Mesendoderm (in vitro differentiated cells): Measurements from ENCODE around the gene DENND1A.

Experiments used
- DNase-seq: peaks from one replicate; pipeline ENCODE4 v3.0.0; 2013
- H2AK5ac ChIP-seq: 2 replicates; pipeline ENCODE4 v1.6.1; 2013; ENCODE audit warnings: low read length, inconsistent platforms
- H2BK120ac ChIP-seq: 2 replicates; pipeline ENCODE4 v1.6.1; 2013; ENCODE audit warnings: low read depth, mild to moderate bottlenecking, low read length, moderate library complexity, mixed read lengths
- H2BK15ac ChIP-seq: replicated peaks from 2 replicates; pipeline ENCODE4 v1.6.1; 2013; ENCODE audit warnings: low read depth, mild to moderate bottlenecking, moderate library complexity
- H2BK5ac ChIP-seq: 2 replicates; pipeline ENCODE4 v1.6.1; 2013; ENCODE audit warnings: low read length, inconsistent platforms
- H3K18ac ChIP-seq: 2 replicates; pipeline ENCODE4 v1.6.1; 2013; ENCODE audit warnings: mild to moderate bottlenecking, low read length, mixed read lengths
- H3K23ac ChIP-seq: one replicate; pipeline ENCODE4 v1.6.1; 2013; ENCODE audit warnings: low read length
- H3K27ac ChIP-seq: 2 replicates; pipeline ENCODE4 v1.5.1; 2013; ENCODE audit warnings: low read depth, mild to moderate bottlenecking, inconsistent platforms, low read length, moderate library complexity
- H3K27me3 ChIP-seq: 2 replicates; pipeline ENCODE4 v1.6.1; 2013; ENCODE audit warnings: low read length, control low read depth, mild to moderate bottlenecking, inconsistent platforms; ENCODE audit not compliant: insufficient read depth, poor library complexity
- H3K36me3 ChIP-seq: 2 replicates; pipeline ENCODE4 v1.6.1; 2013; ENCODE audit warnings: low read length, inconsistent platforms; ENCODE audit not compliant: control insufficient read depth, insufficient read depth
- H3K4ac ChIP-seq: one replicate; pipeline ENCODE4 v1.6.1; 2013; ENCODE audit warnings: low read depth, mild to moderate bottlenecking, low read length, moderate library complexity
- H3K4me1 ChIP-seq: 2 replicates; pipeline ENCODE4 v1.6.1; 2013; ENCODE audit warnings: low read depth, low read length, inconsistent platforms; ENCODE audit not compliant: control insufficient read depth
- H3K4me2 ChIP-seq: 2 replicates; pipeline ENCODE4 v1.6.1; 2013; ENCODE audit warnings: low read length
- H3K4me3 ChIP-seq: 2 replicates; pipeline ENCODE4 v1.5.1; 2013; ENCODE audit warnings: mild to moderate bottlenecking, low read length
- H3K56ac ChIP-seq: one replicate; pipeline ENCODE4 v1.6.1; 2013; ENCODE audit warnings: low read length
- H3K79me1 ChIP-seq: 2 replicates; pipeline ENCODE4 v1.6.1; 2013; ENCODE audit warnings: low read length, inconsistent platforms
- H3K79me2 ChIP-seq: 2 replicates; pipeline ENCODE4 v1.6.1; 2013; ENCODE audit warnings: mild to moderate bottlenecking, low read length; ENCODE audit not compliant: control insufficient read depth, insufficient read depth
- H3K9ac ChIP-seq: 2 replicates; pipeline ENCODE4 v1.6.1; 2013; ENCODE audit warnings: low read length, inconsistent platforms
- H4K5ac ChIP-seq: one replicate; pipeline ENCODE4 v1.6.1; 2013; ENCODE audit warnings: low read length
- H4K8ac ChIP-seq: one replicate; pipeline ENCODE4 v1.6.1; 2013; ENCODE audit warnings: low read depth, mild to moderate bottlenecking, control low read depth, low read length, moderate library complexity
- WGBS: extraction: QIAGEN DNeasy Blood & Tissue Kit; methylation state at CpG from one replicate; pipeline ENCODE4 v1.1.7; 2013; ENCODE audit warnings: low lambda C conversion rate, missing lambda C conversion rate; ENCODE audit not compliant: insufficient coverage; ENCODE audit errors: extremely low coverage; 5-methylcytosine and 5-hydroxymethylcytosine counted together

DENND1A gene

GRCh38 chr9:123617952-123618678 is 311.8 kb downstream of the DENND1A start:
- Histone ChIP-seq H3K23ac (no peak overlapping the region), H4K8ac (no peak overlapping the region), H3K18ac (no peak overlapping the region), H3K4me3 (no peak overlapping the region), H3K9ac (no peak overlapping the region), H3K79me1 (no peaks in the 10 kb centered on the region), H4K5ac (no peak overlapping the region), H3K36me3 (no peaks in the 10 kb centered on the region), H3K4me2 (no peak overlapping the region), H3K27me3 (no peaks in the 10 kb centered on the region), H2BK5ac (no peak overlapping the region), H3K4ac (no peak overlapping the region), H3K4me1 (peaks cover 8% of the 10 kb centered on the region), H2AK5ac (no peak overlapping the region), H3K79me2 (no peaks in the 10 kb centered on the region), H2BK120ac (no peak overlapping the region), H3K56ac (no peak overlapping the region), H2BK15ac (no peak overlapping the region), H3K27ac (no peak overlapping the region)
- no peak for DNase-seq
- WGBS, result no CpG with 5 or more reads among the region's 11 CpGs

- H3K4ac ChIP-seq, result no peak overlapping the region
- no peak overlapping the region for H2BK120ac ChIP-seq
- no peak overlapping the region for H3K27ac ChIP-seq
- peak overlapping the region; percentile 47 for H3K56ac ChIP-seq
- H2AK5ac ChIP-seq, result peak overlapping the region; percentile 67
- H3K9ac ChIP-seq, result no peak overlapping the region
- no peak overlapping the region for H3K23ac ChIP-seq
- no peak overlapping the region for H4K8ac ChIP-seq
- no peak overlapping the region for H3K4me2 ChIP-seq
- no peaks in the 10 kb centered on the region for H3K79me2 ChIP-seq
- H3K18ac ChIP-seq, result no peak overlapping the region
- H3K4me3 ChIP-seq, result no peak overlapping the region
- whole genome bisulfite sequencing, result no CpG with 5 or more reads among the region's 9 CpGs
- H4K5ac ChIP-seq, result no peak overlapping the region
- H3K27me3 ChIP-seq, result no peaks in the 10 kb centered on the region
- no peaks in the 10 kb centered on the region for H3K36me3 ChIP-seq
- H2BK5ac ChIP-seq, result no peak overlapping the region
- H3K4me1 ChIP-seq, result peaks cover 8% of the 10 kb centered on the region
- H2BK15ac ChIP-seq, result no peak overlapping the region
- DNase-seq, result no peak
- no peaks in the 10 kb centered on the region for H3K79me1 ChIP-seq
Observed at GRCh38 chr9:123617286-123617685, 312.6 kb downstream of the DENND1A start.

GRCh38 chr9:123616707-123617106 is 313.2 kb downstream of the DENND1A start:
- no peak overlapping the region for H3K4ac ChIP-seq
- no CpG with 5 or more reads among the region's 8 CpGs for WGBS

GRCh38 chr9:123615381-123615780 is 314.5 kb downstream of the DENND1A start:
- Histone ChIP-seq H3K9ac (no peak overlapping the region), H2BK120ac (no peak overlapping the region), H2BK15ac (no peak overlapping the region), H4K8ac (no peak overlapping the region), H2AK5ac (no peak overlapping the region), H4K5ac (no peak overlapping the region), H3K4ac (no peak overlapping the region), H3K4me2 (no peak overlapping the region), H3K4me3 (no peak overlapping the region), H3K4me1 (peaks cover 8% of the 10 kb centered on the region), H3K56ac (no peak overlapping the region), H3K36me3 (no peaks in the 10 kb centered on the region), H3K23ac (no peak overlapping the region), H3K27me3 (no peaks in the 10 kb centered on the region), H3K18ac (peak overlapping the region; percentile 46), H2BK5ac (no peak overlapping the region), H3K79me2 (no peaks in the 10 kb centered on the region), H3K79me1 (no peaks in the 10 kb centered on the region), H3K27ac (no peak overlapping the region)
- no CpG with 5 or more reads among the region's 1 CpG for WGBS
- peak; percentile 68 for DNase-seq

More at GRCh38 chr9:123616707-123617106, 313.2 kb downstream of the DENND1A start:
- H4K8ac ChIP-seq, result no peak overlapping the region
- no peak overlapping the region for H2BK15ac ChIP-seq
- no peak overlapping the region for H3K4me3 ChIP-seq
- no peak overlapping the region for H3K23ac ChIP-seq
- no peak overlapping the region for H3K9ac ChIP-seq
- no peak overlapping the region for H3K56ac ChIP-seq
- H4K5ac ChIP-seq, result no peak overlapping the region
- no peak overlapping the region for H2BK5ac ChIP-seq
- H3K79me2 ChIP-seq, result no peaks in the 10 kb centered on the region
- no peak overlapping the region for H2BK120ac ChIP-seq
- no peak overlapping the region for H3K27ac ChIP-seq
- no peaks in the 10 kb centered on the region for H3K79me1 ChIP-seq
- H3K4me2 ChIP-seq, result no peak overlapping the region
- peaks cover 8% of the 10 kb centered on the region for H3K4me1 ChIP-seq
- H2AK5ac ChIP-seq, result no peak overlapping the region
- H3K27me3 ChIP-seq, result no peaks in the 10 kb centered on the region
- no peaks in the 10 kb centered on the region for H3K36me3 ChIP-seq
- DNase-seq, result peak; percentile 26
- no peak overlapping the region for H3K18ac ChIP-seq

GRCh38 chr9:123614306-123615263 is 315.3 kb downstream of the DENND1A start:
- Histone ChIP-seq H3K23ac (no peak overlapping the region), H3K4me1 (peaks cover 8% of the 10 kb centered on the region), H2BK120ac (no peak overlapping the region), H3K18ac (no peak overlapping the region), H3K56ac (no peak overlapping the region), H3K27ac (no peak overlapping the region), H3K4me2 (no peak overlapping the region), H4K5ac (no peak overlapping the region), H3K79me2 (no peaks in the 10 kb centered on the region), H2AK5ac (no peak overlapping the region), H4K8ac (no peak overlapping the region), H2BK5ac (no peak overlapping the region), H3K27me3 (no peaks in the 10 kb centered on the region), H3K9ac (no peak overlapping the region), H3K36me3 (no peaks in the 10 kb centered on the region), H2BK15ac (no peak overlapping the region), H3K4me3 (no peak overlapping the region), H3K4ac (no peak overlapping the region), H3K79me1 (no peaks in the 10 kb centered on the region)
- WGBS, result no CpG with 5 or more reads among the region's 11 CpGs
- peak; percentile 31 for DNase-seq
